SK-N-SH treated with all-trans-retinoic acid at 6 μM for 48 hours (cell line): Measurements from ENCODE around the gene TMEM232.

Source experiments
- ARNTL ChIP-seq: fragments of 450-650 bp; formaldehyde crosslinking; IDR thresholded peaks from 2 replicates; pipeline ENCODE4 v1.5.0; 2020; ENCODE audit warnings: low read depth, mild to moderate bottlenecking, moderate library complexity, borderline replicate concordance
- CSDC2 ChIP-seq: fragments of 250-450 bp; sonication (Bioruptor Pico); IDR thresholded peaks from 2 replicates; pipeline ENCODE4 v1.5.0; 2020; ENCODE audit warnings: mild to moderate bottlenecking, moderate library complexity
- ISL1 ChIP-seq: fragments of 250-450 bp; sonication (Bioruptor Pico); IDR thresholded peaks from 2 replicates; pipeline ENCODE4 v2.1.2; 2022; ENCODE audit warnings: mild to moderate bottlenecking, moderate library complexity
- PATZ1 ChIP-seq: fragments of 250-450 bp; sonication (Bioruptor Pico); IDR thresholded peaks from 2 replicates; pipeline ENCODE4 v1.8.0; 2020; ENCODE audit warnings: mild to moderate bottlenecking, moderate library complexity, borderline replicate concordance
- RARB ChIP-seq: fragments of 250-450 bp; sonication (Bioruptor Pico); IDR thresholded peaks from 2 replicates; pipeline ENCODE4 v1.8.0; 2021; ENCODE audit warnings: mild to moderate bottlenecking, moderate library complexity
- TCF4 ChIP-seq: fragments of 250-450 bp; sonication (Bioruptor Pico); IDR thresholded peaks from 2 replicates; pipeline ENCODE4 v1.8.0; 2021; ENCODE audit warnings: mild to moderate bottlenecking, moderate library complexity, borderline replicate concordance
- ZFP3 ChIP-seq: fragments of 250-450 bp; sonication (Bioruptor Pico); IDR thresholded peaks from 2 replicates; pipeline ENCODE4 v1.5.0; 2020; ENCODE audit warnings: mild to moderate bottlenecking, moderate library complexity
- ZFP30 ChIP-seq: fragments of 450-650 bp; formaldehyde crosslinking; IDR thresholded peaks from 2 replicates; pipeline ENCODE4 v1.5.0; 2022; ENCODE audit warnings: mild to moderate bottlenecking, moderate library complexity
- ZNF565 ChIP-seq: fragments of 450-650 bp; formaldehyde crosslinking; conservative IDR thresholded peaks from 2 replicates; pipeline ENCODE4 v1.5.0; 2020; ENCODE audit warnings: low read depth, mild to moderate bottlenecking, moderate library complexity
- ZNF8 ChIP-seq: fragments of 450-650 bp; formaldehyde crosslinking; IDR thresholded peaks from 2 replicates; pipeline ENCODE4 v1.5.0; 2020; ENCODE audit warnings: mild to moderate bottlenecking, moderate library complexity
- TF ChIP-seq, protein P1 (sequence below): fragments of 250-450 bp; sonication (Bioruptor Pico); IDR thresholded peaks from 2 replicates; pipeline ENCODE4 v1.5.0; 2020; ENCODE audit warnings: mild to moderate bottlenecking, moderate library complexity
- TF ChIP-seq, protein P2 (sequence below): fragments of 250-450 bp; sonication (Bioruptor Pico); IDR thresholded peaks from 2 replicates; pipeline ENCODE4 v1.5.1; 2020; ENCODE audit warnings: low read depth, mild to moderate bottlenecking, moderate library complexity

DNA sequence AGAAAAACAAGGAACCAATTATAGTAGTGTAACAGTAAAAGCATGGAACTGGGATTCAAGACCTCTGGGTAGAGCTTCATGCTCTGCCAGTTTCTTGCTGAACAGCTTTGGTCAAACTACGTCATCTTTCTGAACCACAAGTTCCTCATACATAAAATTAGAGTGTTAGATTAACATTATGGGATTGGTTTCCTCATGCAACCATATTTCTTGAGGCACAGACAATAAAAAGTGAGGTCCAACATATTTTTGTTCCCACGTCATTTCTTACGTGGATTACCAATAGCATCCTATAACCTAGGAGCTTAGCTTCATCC lies 354.8 kb downstream of the TMEM232 start:
- TF ChIP-seq TCF4, result no peak
- TF ChIP-seq PATZ1 (CRISPR knock-in tag), result no peak
- TF ChIP-seq, protein P1, sequence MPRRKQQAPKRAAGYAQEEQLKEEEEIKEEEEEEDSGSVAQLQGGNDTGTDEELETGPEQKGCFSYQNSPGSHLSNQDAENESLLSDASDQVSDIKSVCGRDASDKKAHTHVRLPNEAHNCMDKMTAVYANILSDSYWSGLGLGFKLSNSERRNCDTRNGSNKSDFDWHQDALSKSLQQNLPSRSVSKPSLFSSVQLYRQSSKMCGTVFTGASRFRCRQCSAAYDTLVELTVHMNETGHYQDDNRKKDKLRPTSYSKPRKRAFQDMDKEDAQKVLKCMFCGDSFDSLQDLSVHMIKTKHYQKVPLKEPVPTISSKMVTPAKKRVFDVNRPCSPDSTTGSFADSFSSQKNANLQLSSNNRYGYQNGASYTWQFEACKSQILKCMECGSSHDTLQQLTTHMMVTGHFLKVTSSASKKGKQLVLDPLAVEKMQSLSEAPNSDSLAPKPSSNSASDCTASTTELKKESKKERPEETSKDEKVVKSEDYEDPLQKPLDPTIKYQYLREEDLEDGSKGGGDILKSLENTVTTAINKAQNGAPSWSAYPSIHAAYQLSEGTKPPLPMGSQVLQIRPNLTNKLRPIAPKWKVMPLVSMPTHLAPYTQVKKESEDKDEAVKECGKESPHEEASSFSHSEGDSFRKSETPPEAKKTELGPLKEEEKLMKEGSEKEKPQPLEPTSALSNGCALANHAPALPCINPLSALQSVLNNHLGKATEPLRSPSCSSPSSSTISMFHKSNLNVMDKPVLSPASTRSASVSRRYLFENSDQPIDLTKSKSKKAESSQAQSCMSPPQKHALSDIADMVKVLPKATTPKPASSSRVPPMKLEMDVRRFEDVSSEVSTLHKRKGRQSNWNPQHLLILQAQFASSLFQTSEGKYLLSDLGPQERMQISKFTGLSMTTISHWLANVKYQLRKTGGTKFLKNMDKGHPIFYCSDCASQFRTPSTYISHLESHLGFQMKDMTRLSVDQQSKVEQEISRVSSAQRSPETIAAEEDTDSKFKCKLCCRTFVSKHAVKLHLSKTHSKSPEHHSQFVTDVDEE (CRISPR knock-in tag), result no peak
- TF ChIP-seq ZFP3, result no peak
- no peak for TF ChIP-seq CSDC2
- TF ChIP-seq ISL1 (CRISPR knock-in tag), result no peak
- TF ChIP-seq ARNTL (CRISPR knock-in tag), result no peak
- no peak for TF ChIP-seq RARB (CRISPR knock-in tag)
- TF ChIP-seq, protein P2, sequence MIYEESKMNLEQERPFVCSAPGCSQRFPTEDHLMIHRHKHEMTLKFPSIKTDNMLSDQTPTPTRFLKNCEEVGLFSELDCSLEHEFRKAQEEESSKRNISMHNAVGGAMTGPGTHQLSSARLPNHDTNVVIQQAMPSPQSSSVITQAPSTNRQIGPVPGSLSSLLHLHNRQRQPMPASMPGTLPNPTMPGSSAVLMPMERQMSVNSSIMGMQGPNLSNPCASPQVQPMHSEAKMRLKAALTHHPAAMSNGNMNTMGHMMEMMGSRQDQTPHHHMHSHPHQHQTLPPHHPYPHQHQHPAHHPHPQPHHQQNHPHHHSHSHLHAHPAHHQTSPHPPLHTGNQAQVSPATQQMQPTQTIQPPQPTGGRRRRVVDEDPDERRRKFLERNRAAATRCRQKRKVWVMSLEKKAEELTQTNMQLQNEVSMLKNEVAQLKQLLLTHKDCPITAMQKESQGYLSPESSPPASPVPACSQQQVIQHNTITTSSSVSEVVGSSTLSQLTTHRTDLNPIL, result no peak
- TF ChIP-seq ZNF8, result no peak
- no peak for TF ChIP-seq ZFP30
- no peak for TF ChIP-seq ZNF565 (CRISPR knock-in tag)
